ENCODE measurements around the gene SLC30A7. TPM values are rescaled to one million over a fixed set of nuclear protein-coding genes. Genes with fewer than 3 reads are reported as not detected.
A peak's percentile ranks its signal among the peaks of the same experiment; 100 is the strongest.
"Not testable (repeated sequence)": the region's sequence is repeated elsewhere in the genome, so short reads cannot be mapped to it uniquely, and the experiment has no call there.

The SLC30A7 gene, protein sequence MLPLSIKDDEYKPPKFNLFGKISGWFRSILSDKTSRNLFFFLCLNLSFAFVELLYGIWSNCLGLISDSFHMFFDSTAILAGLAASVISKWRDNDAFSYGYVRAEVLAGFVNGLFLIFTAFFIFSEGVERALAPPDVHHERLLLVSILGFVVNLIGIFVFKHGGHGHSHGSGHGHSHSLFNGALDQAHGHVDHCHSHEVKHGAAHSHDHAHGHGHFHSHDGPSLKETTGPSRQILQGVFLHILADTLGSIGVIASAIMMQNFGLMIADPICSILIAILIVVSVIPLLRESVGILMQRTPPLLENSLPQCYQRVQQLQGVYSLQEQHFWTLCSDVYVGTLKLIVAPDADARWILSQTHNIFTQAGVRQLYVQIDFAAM
- total RNA-seq = 35.1 TPM
- long read RNA-seq, full-length matches to known transcripts = 10 of 19 reads
- long read RNA-seq, partial matches to known transcripts = 1 of 19 reads
- long read RNA-seq, other reads (novel, unspliced or antisense) = 8 of 19 reads

DNA sequence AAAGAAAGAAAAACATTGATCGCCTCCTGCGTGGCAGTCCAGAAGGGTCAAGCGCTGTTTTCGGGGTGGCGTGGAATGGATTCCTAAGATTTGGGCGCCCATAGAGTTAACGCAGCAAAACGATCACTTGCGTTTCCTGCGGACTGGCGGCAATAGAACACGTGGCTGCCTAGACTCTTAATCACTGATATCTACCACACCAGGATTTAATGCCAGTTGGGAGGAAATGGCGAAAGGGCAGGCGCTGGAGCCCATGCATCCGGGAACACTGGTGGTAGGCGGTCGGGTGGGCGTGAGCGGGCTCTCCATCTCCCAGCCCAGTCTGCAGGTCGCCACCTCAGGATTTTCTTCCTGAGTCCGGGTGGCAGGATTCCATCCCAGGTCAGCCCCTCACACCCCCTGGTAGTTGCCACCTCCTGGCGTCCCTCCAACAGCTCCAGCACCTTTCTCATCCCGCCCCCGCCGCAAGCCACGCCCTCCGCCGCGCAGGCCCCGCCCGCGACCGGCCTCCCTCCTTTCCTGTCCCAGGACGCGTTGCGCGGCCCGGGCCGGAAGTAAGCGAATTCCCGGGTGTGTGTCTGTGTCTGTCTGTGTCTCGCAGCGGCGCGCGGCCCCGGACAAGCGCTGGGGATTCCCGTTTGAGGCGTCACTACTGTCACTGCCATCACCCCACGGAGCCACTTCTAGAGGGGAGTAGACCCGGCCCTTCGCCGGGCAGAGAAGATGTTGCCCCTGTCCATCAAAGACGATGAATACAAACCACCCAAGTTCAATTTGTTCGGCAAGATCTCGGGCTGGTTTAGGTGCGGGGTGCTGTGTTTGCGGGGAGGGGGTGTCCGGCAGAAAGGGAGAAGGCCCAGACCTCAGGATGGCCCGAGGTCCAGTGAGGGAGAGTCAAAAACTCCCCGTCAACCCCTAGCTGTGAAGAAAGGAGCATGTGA, at the start of gene SLC30A7:
Gene SLC30A7, plus strand, starts transcription at position 551 of the 941 bp plus-strand sequence. Its CDS starts 173 bp downstream, at position 724.
- Histone ChIP-seq H3K4me1 (peaks cover 30% of the 10 kb centered on the region), H3K27ac (peak within 1 kb of the TSS; percentile 98), H3K27me3 (no peaks in the 10 kb centered on the region), H3K36me3 (peaks cover 21% of the 10 kb centered on the region), H3K4me3 (peak within 1 kb of the TSS; percentile 90), H3K9me3 (no peaks in the 10 kb centered on the region)
- no peak for TF ChIP-seq CTCF (IDR thresholded peaks at IDR 0.05)
- DNase-seq = peak; percentile 99
- peak; percentile 97 for ATAC-seq
- intact Hi-C loops (cut with DNase I) = no loop called here

DNA sequence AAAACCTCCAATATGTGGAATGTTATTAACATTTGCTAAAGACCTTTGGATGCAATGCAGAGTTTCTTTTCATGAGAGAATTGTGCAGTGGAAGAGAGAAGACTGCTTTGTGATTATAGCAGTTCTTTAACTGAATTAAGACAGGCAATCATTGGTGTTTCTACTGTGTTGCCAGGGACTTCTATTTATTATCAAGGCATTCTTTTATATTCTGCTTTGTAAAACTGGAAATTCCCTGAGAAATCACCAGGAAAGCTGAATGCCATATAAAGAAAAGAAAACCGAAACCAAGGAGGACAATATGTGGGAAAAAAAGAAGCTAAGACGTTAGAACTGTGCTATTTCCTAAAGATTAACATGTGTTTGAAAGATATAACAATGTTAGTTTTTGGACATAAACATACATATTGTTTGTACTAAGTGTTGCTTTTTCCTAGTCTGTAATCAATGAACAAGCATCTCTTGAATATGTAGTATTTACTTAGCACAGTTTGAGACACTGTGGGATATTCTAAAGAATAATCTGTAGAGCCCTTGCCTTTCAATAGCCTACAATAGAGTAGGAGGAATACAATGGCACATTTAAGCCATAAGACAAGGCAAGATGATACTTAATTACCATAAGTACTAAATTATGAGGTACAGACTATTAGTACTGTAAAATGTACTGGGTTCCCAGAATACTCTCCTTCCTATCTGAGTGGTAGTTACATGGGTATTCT, 48.4 kb upstream of the SLC30A7 start:
- Histone ChIP-seq H3K4me1 (no peaks in the 10 kb centered on the region), H3K36me3 (no peaks in the 10 kb centered on the region), H3K27me3 (no peaks in the 10 kb centered on the region), H3K9me3 (no peaks in the 10 kb centered on the region), H3K4me3 (peak overlapping the region; percentile 25), H3K27ac (no peak overlapping the region)
- DNase-seq = no peak
- intact Hi-C loops (cut with DNase I) = no loop called here
- TF ChIP-seq CTCF (IDR thresholded peaks at IDR 0.05) = no peak
- no peak for ATAC-seq

GRCh38 chr1:100851726-100852125, 44.2 kb upstream of the SLC30A7 start:
- Histone ChIP-seq H3K27ac (no peak overlapping the region), H3K4me1 (no peaks in the 10 kb centered on the region), H3K4me3 (no peak overlapping the region), H3K36me3 (no peaks in the 10 kb centered on the region), H3K9me3 (no peaks in the 10 kb centered on the region), H3K27me3 (no peaks in the 10 kb centered on the region)
- DNase-seq = no peak
- no peak for TF ChIP-seq CTCF (IDR thresholded peaks at IDR 0.05)
- intact Hi-C loops (cut with DNase I) = no loop called here
- ATAC-seq = no peak

GRCh38 chr1:100852976-100853375, 42.9 kb upstream of the SLC30A7 start:
- no peak overlapping the region for H3K4me3 ChIP-seq
- no peak for TF ChIP-seq CTCF (IDR thresholded peaks at IDR 0.05)
- intact Hi-C loops (cut with DNase I) = no loop called here
- no peak overlapping the region for H3K27ac ChIP-seq
- H3K36me3 ChIP-seq = no peaks in the 10 kb centered on the region
- ATAC-seq (no peak), DNase-seq (no peak)
- H3K4me1 ChIP-seq = no peaks in the 10 kb centered on the region
- H3K27me3 ChIP-seq = no peaks in the 10 kb centered on the region
- H3K9me3 ChIP-seq = no peaks in the 10 kb centered on the region

DNA sequence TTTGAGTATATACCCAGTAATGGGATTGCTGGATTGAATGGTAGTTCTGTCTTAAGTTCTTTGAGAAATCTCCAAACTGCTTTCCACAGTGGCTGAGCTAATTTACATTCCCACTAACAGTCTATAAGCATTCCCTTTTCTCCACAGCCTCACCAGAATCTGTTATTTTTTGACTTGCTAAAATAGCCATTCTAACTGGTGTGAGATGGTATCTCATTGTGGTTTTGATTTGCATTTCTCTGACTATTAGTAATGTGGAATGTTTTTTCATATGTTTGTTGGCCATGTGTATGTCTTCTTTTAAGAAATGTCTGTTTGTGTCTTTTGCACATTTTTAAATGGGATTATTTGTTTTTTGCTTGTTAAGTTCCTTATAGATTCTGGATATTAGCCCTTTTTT, 40.8 kb upstream of the SLC30A7 start:
- ATAC-seq; DNase-seq; H3K9me3 ChIP-seq; H3K4me1 ChIP-seq; H3K27ac ChIP-seq; H3K4me3 ChIP-seq; H3K27me3 ChIP-seq; H3K36me3 ChIP-seq; intact Hi-C loops (cut with DNase I): not testable (repeated sequence)

All from upper lobe of right lung (tissue), 1 donor.